ENCODE results near the gene GARNL3.

The GARNL3 gene

DNA sequence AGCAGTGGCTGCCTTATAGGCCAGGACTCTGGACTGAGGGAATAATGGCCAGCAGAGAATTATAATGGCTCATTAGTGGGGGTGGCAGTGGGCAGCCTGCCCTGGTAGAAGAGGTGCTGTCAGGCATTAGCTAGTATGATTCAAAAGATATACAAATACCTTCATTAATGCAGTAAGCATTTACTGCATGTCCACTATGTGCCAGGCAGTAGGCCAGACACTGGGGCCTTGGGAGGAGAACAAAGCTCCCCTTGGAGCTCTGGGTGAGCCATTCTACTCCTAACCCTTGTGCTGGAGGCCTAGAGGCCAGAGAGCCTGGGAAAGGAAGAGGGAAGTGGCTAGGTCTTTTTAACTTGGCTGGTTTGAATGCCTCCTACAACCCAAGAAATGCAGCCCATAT, 2.0 kb upstream of the GARNL3 start:
- H3K9me3 ChIP-seq (ENCODE audit: control insufficient read depth, insufficient read depth, low read depth, low read length), result no peaks in the 10 kb centered on the region
- H3K27ac ChIP-seq (ENCODE audit: low read depth, low read length), result no peak overlapping the region
- no peak overlapping the region for H3K9ac ChIP-seq (ENCODE audit: low read length)
- no peak overlapping the region for H3K4me3 ChIP-seq (ENCODE audit: low read depth, low read length)
- 0 out of 2 replicates have a peak, but pooled peaks cover 3% of the 10 kb centered on the region for H3K4me1 ChIP-seq (ENCODE audit: control insufficient read depth, insufficient read depth, low read length)
- no peaks in the 10 kb centered on the region for H3K27me3 ChIP-seq (ENCODE audit: control insufficient read depth, insufficient read depth, low read length)
- H3K36me3 ChIP-seq (ENCODE audit: control insufficient read depth, insufficient read depth, low read length), result no peaks in the 10 kb centered on the region

DNA sequence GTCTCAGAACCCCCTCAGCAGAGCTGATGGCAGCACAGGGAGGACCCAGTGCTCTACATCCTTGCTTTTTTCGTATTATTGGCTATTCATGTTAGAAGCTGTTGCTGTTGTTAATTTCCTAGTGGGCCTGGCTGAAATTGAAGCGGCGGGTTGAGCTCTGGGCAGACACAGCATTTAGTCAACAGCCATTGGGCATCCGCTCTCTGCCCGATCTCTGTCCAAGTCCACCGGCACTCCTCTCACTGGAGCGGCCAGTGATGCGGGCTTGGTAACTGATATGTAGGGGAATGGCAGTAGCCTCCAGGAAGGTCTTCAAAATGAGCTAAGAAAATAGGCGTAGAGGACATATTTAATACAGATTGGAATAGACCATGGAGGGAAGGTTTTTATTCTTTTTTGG, 1.3 kb upstream of the GARNL3 start:
- H3K4me1 ChIP-seq (ENCODE audit: control insufficient read depth, insufficient read depth, low read length), result 0 out of 2 replicates have a peak, but pooled peaks cover 3% of the 10 kb centered on the region
- no peak overlapping the region for H3K4me3 ChIP-seq (ENCODE audit: low read depth, low read length)
- H3K36me3 ChIP-seq (ENCODE audit: control insufficient read depth, insufficient read depth, low read length), result no peaks in the 10 kb centered on the region
- no peak overlapping the region for H3K9ac ChIP-seq (ENCODE audit: low read length)
- no peaks in the 10 kb centered on the region for H3K9me3 ChIP-seq (ENCODE audit: control insufficient read depth, insufficient read depth, low read depth, low read length)
- no peaks in the 10 kb centered on the region for H3K27me3 ChIP-seq (ENCODE audit: control insufficient read depth, insufficient read depth, low read length)
- H3K27ac ChIP-seq (ENCODE audit: low read depth, low read length), result no peak overlapping the region

DNA sequence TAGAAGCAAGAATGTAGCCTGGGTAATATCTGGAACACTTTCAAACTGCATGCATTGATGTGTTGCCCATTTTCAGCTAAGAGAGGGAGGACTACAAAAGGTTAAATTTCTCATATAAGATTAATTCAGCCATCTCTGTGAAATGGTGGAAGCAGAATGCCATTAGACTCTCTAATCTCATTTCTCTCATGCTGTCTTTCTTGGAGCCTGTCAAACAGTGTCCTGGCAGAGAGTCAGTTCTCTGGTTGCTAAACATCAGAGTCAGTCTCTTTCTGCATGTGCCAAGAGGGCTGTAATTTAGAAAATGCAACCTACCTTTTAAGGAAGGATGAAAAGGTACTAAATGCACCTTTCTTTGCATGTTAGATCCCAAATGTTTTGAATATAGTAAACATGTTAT, 910 bp upstream of the GARNL3 start:
- 0 out of 2 replicates have a peak, but pooled peaks cover 3% of the 10 kb centered on the region for H3K4me1 ChIP-seq (ENCODE audit: control insufficient read depth, insufficient read depth, low read length)
- H3K27ac ChIP-seq (ENCODE audit: low read depth, low read length), result no peak overlapping the region
- H3K4me3 ChIP-seq (ENCODE audit: low read depth, low read length), result no peak overlapping the region

DNA sequence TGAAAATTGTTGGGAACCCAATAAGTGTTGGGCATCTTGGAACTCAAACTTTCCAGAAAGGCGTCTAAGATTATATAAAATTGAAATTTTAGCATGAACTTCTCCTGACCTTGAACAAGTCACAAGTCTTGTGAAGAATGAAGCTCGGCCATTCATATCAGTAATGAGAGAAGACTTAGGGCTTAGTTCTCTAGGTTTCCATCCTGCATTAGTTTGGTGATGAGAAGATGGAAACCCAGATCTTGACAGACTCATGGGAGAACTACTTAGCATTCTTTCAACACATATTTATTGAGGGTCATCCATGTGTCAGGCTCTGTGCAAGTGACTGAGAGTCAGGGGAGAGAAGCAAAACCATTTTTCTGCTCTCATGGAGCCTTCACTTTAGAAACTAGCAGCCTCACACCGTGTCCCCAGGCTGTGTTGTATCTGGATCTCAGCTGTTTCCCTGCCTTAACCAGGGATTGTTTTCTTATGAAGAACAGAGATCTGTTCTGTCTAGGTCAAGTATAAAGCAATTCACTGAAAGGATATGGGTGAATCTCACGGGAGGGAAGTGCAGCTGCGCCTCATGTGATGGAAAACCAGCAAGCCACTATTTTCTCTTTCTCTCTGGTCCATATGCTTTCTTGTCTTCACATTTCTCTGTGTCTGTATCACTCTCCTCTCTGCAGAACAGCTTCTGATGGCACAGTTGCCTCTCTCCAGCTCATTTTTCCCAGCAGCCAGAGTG, 3.4 kb downstream of the GARNL3 start:
- Histone ChIP-seq H3K4me3 (ENCODE audit: low read depth, low read length) (no peak overlapping the region), H3K9me3 (ENCODE audit: control insufficient read depth, insufficient read depth, low read depth, low read length) (no peaks in the 10 kb centered on the region), H3K27me3 (ENCODE audit: control insufficient read depth, insufficient read depth, low read length) (no peaks in the 10 kb centered on the region), H3K4me1 (ENCODE audit: control insufficient read depth, insufficient read depth, low read length) (0 out of 2 replicates have a peak, but pooled peaks cover 3% of the 10 kb centered on the region), H3K36me3 (ENCODE audit: control insufficient read depth, insufficient read depth, low read length) (no peaks in the 10 kb centered on the region), H3K27ac (ENCODE audit: low read depth, low read length) (no peak overlapping the region), H3K9ac (ENCODE audit: low read length) (no peak overlapping the region)

More for the DNA sequence above, 910 bp upstream of the GARNL3 start:
- Histone ChIP-seq H3K9ac (ENCODE audit: low read length) (no peak overlapping the region), H3K9me3 (ENCODE audit: control insufficient read depth, insufficient read depth, low read depth, low read length) (no peaks in the 10 kb centered on the region), H3K27me3 (ENCODE audit: control insufficient read depth, insufficient read depth, low read length) (no peaks in the 10 kb centered on the region), H3K36me3 (ENCODE audit: control insufficient read depth, insufficient read depth, low read length) (no peaks in the 10 kb centered on the region)

DNA sequence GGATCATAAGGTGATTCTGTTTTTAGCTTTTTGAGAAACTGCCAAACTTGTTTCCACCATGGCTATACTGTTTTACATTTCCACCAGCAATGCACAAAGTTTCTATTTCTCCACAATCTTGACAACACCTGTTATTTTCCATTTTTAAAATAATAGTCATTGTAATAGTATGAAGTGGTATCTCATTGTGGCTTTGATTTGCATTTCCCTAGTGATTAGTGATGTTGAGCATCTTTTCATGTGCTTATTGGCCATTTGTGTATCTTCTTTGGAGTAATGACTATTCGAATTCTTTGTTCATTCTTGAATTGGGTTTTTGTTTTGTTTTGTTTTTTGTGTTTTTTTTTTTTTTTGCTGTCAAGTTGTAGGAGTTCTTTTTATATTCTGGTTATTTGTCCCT, 4.9 kb downstream of the GARNL3 start:
- Histone ChIP-seq H3K9me3 (ENCODE audit: control insufficient read depth, insufficient read depth, low read depth, low read length) (no peaks in the 10 kb centered on the region), H3K9ac (ENCODE audit: low read length) (no peak overlapping the region), H3K4me3 (ENCODE audit: low read depth, low read length) (no peak overlapping the region), H3K4me1 (ENCODE audit: control insufficient read depth, insufficient read depth, low read length) (0 out of 2 replicates have a peak, but pooled peaks cover 3% of the 10 kb centered on the region), H3K36me3 (ENCODE audit: control insufficient read depth, insufficient read depth, low read length) (no peaks in the 10 kb centered on the region), H3K27ac (ENCODE audit: low read depth, low read length) (no peak overlapping the region), H3K27me3 (ENCODE audit: control insufficient read depth, insufficient read depth, low read length) (no peaks in the 10 kb centered on the region)

DNA sequence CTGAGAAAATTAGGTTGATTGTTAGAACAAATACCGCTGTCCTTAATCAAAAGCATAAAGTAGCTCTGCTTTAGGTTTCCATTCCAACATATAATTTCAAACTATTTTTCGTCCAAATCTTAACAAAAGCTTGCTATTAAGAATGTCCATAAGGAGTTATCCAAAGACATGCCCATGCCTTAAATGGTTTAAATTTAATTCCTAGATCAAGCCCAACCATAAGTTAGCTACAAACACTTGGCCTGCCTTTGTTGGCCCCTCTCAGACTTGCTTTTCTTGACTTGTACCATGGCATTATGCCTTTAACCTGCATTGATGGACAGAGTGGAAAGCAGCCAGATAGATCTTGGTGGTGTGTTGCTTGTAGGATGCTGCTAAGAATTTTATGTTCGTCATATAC, 8.8 kb downstream of the GARNL3 start:
- no peaks in the 10 kb centered on the region for H3K27me3 ChIP-seq (ENCODE audit: control insufficient read depth, insufficient read depth, low read length)
- H3K4me1 ChIP-seq (ENCODE audit: control insufficient read depth, insufficient read depth, low read length), result no peaks in the 10 kb centered on the region
- H3K27ac ChIP-seq (ENCODE audit: low read depth, low read length), result no peak overlapping the region
- H3K36me3 ChIP-seq (ENCODE audit: control insufficient read depth, insufficient read depth, low read length), result no peaks in the 10 kb centered on the region
- no peak overlapping the region for H3K4me3 ChIP-seq (ENCODE audit: low read depth, low read length)
- no peak overlapping the region for H3K9ac ChIP-seq (ENCODE audit: low read length)
- H3K9me3 ChIP-seq (ENCODE audit: control insufficient read depth, insufficient read depth, low read depth, low read length), result no peaks in the 10 kb centered on the region

DNA sequence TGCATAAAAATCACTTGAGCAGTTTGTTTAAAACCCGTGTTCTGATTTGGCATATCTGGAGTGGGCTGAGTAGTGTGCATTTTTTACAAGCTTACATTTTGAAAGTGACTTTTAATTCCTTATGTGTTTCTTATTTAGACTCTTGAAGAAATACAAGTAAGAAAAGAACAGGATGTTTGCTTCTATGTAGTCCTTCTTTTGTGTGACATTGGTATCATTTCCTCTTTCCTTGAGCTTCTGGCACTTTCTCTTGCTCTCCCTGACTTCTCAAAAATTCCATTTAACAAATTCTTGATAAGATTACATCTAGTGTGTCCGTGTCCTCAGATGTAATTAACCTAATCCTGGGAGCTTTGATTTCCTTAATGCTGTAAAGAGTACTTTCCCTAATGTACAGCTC, 12.5 kb downstream of the GARNL3 start:
- Histone ChIP-seq H3K36me3 (ENCODE audit: control insufficient read depth, insufficient read depth, low read length) (no peaks in the 10 kb centered on the region), H3K4me3 (ENCODE audit: low read depth, low read length) (no peak overlapping the region), H3K4me1 (ENCODE audit: control insufficient read depth, insufficient read depth, low read length) (no peaks in the 10 kb centered on the region), H3K27ac (ENCODE audit: low read depth, low read length) (no peak overlapping the region), H3K9me3 (ENCODE audit: control insufficient read depth, insufficient read depth, low read depth, low read length) (no peaks in the 10 kb centered on the region), H3K27me3 (ENCODE audit: control insufficient read depth, insufficient read depth, low read length) (no peaks in the 10 kb centered on the region), H3K9ac (ENCODE audit: low read length) (no peak overlapping the region)

DNA sequence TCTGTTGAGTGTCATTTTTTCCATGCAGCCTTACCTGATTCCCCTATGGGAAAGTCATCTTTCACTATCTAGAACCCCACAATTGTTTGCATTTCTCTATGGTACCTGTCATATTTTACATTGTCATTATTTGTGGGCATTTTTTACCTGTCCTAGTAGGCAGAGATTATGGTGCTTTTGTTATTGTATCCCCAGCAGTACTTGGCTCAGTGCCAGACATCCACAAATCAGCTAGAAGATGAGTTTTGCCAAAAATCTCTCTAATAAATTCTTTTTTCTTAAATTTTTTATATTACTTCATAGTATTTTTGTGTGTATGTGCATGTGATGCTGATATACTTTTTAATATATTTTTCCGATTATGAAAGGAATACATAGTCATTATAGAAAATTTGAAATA, 13.2 kb downstream of the GARNL3 start:
- Histone ChIP-seq H3K27me3 (ENCODE audit: control insufficient read depth, insufficient read depth, low read length) (no peaks in the 10 kb centered on the region), H3K36me3 (ENCODE audit: control insufficient read depth, insufficient read depth, low read length) (no peaks in the 10 kb centered on the region), H3K27ac (ENCODE audit: low read depth, low read length) (no peak overlapping the region), H3K4me1 (ENCODE audit: control insufficient read depth, insufficient read depth, low read length) (no peaks in the 10 kb centered on the region), H3K9me3 (ENCODE audit: control insufficient read depth, insufficient read depth, low read depth, low read length) (no peaks in the 10 kb centered on the region), H3K9ac (ENCODE audit: low read length) (no peak overlapping the region), H3K4me3 (ENCODE audit: low read depth, low read length) (no peak overlapping the region)

DNA sequence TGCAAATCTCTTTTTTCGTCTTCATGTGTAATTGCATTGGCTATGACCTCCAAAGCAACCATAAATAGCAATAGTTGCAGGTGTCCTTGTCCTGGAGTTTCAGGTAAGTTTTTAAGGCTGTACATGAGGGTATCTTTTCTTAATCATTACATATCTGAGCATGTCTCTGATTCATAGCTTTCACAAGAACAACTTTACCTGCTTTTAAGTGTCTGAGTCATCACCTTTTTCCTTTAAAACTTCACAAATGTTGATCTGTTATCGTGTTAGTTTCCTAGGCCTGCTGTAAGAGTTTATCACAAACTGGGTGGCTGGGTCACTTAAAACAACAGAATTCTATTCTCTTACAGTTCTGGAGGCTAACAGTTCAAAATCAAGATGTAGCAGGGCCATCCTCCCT, 13.8 kb downstream of the GARNL3 start:
- no peak overlapping the region for H3K27ac ChIP-seq (ENCODE audit: low read depth, low read length)
- no peaks in the 10 kb centered on the region for H3K36me3 ChIP-seq (ENCODE audit: control insufficient read depth, insufficient read depth, low read length)
- H3K4me1 ChIP-seq (ENCODE audit: control insufficient read depth, insufficient read depth, low read length), result no peaks in the 10 kb centered on the region
- no peak overlapping the region for H3K4me3 ChIP-seq (ENCODE audit: low read depth, low read length)
- H3K9ac ChIP-seq (ENCODE audit: low read length), result no peak overlapping the region
- H3K9me3 ChIP-seq (ENCODE audit: control insufficient read depth, insufficient read depth, low read depth, low read length), result no peaks in the 10 kb centered on the region
- H3K27me3 ChIP-seq (ENCODE audit: control insufficient read depth, insufficient read depth, low read length), result no peaks in the 10 kb centered on the region

DNA sequence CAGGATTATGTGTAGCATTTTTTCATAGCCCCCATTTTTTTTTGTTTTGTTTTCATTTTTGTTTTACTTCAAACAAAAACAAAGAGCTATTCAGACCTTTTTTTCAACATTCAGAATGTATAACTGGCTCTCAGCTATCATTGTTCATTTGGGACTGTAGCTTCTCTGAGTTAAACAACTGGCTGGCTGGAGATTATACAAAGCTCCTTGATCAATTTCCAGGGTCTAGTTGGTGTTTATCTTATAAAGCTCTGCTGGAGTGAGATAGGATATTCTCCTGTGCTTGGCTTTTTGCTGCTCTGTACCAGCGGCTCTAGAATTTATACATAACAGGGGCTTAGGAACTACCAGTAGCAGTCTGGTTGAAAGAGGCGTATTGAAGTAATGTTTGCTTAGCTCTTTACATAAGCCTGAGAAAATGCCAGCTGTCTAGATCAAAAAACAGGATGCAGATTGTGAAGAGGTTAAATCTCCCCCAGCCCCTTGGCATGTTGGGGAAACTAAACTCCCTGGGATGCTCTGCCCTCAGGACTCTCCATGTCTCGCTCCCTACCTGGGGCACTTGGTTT, 15.2 kb downstream of the GARNL3 start:
- Histone ChIP-seq H3K27ac (ENCODE audit: low read depth, low read length) (no peak overlapping the region), H3K4me3 (ENCODE audit: low read depth, low read length) (no peak overlapping the region), H3K27me3 (ENCODE audit: control insufficient read depth, insufficient read depth, low read length) (no peaks in the 10 kb centered on the region), H3K9me3 (ENCODE audit: control insufficient read depth, insufficient read depth, low read depth, low read length) (no peaks in the 10 kb centered on the region), H3K9ac (ENCODE audit: low read length) (no peak overlapping the region), H3K36me3 (ENCODE audit: control insufficient read depth, insufficient read depth, low read length) (no peaks in the 10 kb centered on the region), H3K4me1 (ENCODE audit: control insufficient read depth, insufficient read depth, low read length) (no peaks in the 10 kb centered on the region)

DNA sequence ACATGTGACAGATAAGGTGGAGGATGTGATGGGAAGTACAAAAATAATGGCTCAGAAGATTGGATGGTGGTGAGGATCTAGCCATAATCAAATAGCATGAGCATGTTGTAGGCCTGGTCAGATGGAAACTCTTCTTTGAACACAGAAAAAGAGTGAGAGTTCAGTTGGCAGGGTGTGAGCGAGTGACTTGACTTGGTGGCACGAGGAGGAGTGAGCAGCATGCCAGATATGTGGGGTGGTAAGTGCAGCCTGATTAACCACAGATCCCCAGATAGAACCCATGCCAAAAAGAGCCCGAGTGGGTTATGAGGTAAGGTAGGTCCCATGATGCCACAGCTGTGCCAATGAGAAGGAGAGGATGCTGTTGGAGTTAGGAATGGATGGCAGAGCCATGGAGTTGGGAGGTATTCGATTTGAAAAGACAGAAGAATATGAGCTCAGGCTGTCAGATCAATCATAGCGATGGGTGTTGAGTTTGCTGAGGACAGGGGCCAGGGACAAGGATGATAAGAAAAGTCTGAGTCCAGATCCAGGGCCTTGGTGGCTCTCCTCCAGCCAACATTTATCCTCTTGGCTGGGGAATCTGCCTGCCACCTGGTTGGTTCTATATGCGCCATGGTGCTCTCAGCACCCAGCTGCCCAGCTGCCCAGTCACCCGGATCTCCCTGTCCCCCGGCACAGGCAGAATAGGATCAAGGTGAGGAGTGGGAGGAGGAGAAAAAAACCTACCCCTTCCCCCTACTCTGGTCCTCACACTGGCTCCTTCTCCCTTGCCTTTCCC, 16.5 kb downstream of the GARNL3 start:
- no peak overlapping the region for H3K9ac ChIP-seq (ENCODE audit: low read length)
- H3K4me3 ChIP-seq (ENCODE audit: low read depth, low read length), result no peak overlapping the region
- H3K9me3 ChIP-seq (ENCODE audit: control insufficient read depth, insufficient read depth, low read depth, low read length), result no peaks in the 10 kb centered on the region
- no peaks in the 10 kb centered on the region for H3K36me3 ChIP-seq (ENCODE audit: control insufficient read depth, insufficient read depth, low read length)
- H3K27me3 ChIP-seq (ENCODE audit: control insufficient read depth, insufficient read depth, low read length), result no peaks in the 10 kb centered on the region
- no peak overlapping the region for H3K27ac ChIP-seq (ENCODE audit: low read depth, low read length)
- H3K4me1 ChIP-seq (ENCODE audit: control insufficient read depth, insufficient read depth, low read length), result no peaks in the 10 kb centered on the region

Measured in HUES6 (cell line).